ENCODE data around the gene KIF6.

KIF6 gene

GRCh38 chr6:39304951-39305350 lies 420.3 kb downstream of the KIF6 start:
- POLR2A ChIA-PET, result interaction anchor here (0.6 kb wide), 2 partner anchors 40 to 432 kb away, joined by 3 to 4 read pairs; no protein-coding TSS in a partner anchor
- H3K27me3 ChIP-seq (replicated peaks in 2 of 5; ENCODE audit: control insufficient read depth in 4 of 5, insufficient read depth in 5 of 5, low read length in 4 of 5), result no peaks in the 10 kb centered on the region
- DNase-seq, result no peak
- no peak overlapping the region for H3K4me3 ChIP-seq (ENCODE audit: control insufficient read depth in 1 of 7, extremely low read depth in 1 of 7, insufficient read depth in 4 of 7, low read depth in 2 of 7, low read length in 6 of 7)
- CTCF ChIA-PET, result interaction anchor here (0.6 to 10.5 kb wide), 19 partner anchors 9 to 308 kb away, joined by 3 to 251 read pairs (median 4); partner anchors contain the start of gene KCNK17
- peaks cover 0 to 4% (median 0%) of the 10 kb centered on the region in 5 experiments for H3K9me3 ChIP-seq (ENCODE audit: control extremely low read depth in 1 of 5, control insufficient read depth in 4 of 5, insufficient read depth in 2 of 5, low read depth in 1 of 5, low read length in 4 of 5)
- H3K27ac ChIP-seq (ENCODE audit: insufficient read depth in 1 of 2, low read depth in 1 of 2, low read length in 2 of 2, poor library complexity in 1 of 2, severe bottlenecking in 2 of 2), result no peak overlapping the region
- peaks cover 0 to 14% (median 8%) of the 10 kb centered on the region in 4 experiments for H3K4me1 ChIP-seq (ENCODE audit: control extremely low read depth in 1 of 4, control insufficient read depth in 4 of 4, insufficient read depth in 4 of 4, low read length in 3 of 4)
- peaks cover 0 to 8% (median 3%) of the 10 kb centered on the region in 4 experiments for H3K36me3 ChIP-seq (ENCODE audit: control insufficient read depth in 4 of 4, insufficient read depth in 4 of 4, low read length in 3 of 4)

GRCh38 chr6:39303425-39304153 lies 421.6 kb downstream of the KIF6 start:
- peaks cover 0 to 4% (median 0%) of the 10 kb centered on the region in 5 experiments for H3K9me3 ChIP-seq (ENCODE audit: control extremely low read depth in 1 of 5, control insufficient read depth in 4 of 5, insufficient read depth in 2 of 5, low read depth in 1 of 5, low read length in 4 of 5)
- H3K27ac ChIP-seq (ENCODE audit: insufficient read depth in 1 of 2, low read depth in 1 of 2, low read length in 2 of 2, poor library complexity in 1 of 2, severe bottlenecking in 2 of 2), result no peak overlapping the region
- ChIA-PET POLR2A (interaction anchor here (0.8 to 1.0 kb wide), 2 partner anchors 10 to 139 kb away, joined by 4 read pairs; partner anchors contain the start of gene KCNK17), CTCF (interaction anchor here (0.6 to 10.5 kb wide), 35 partner anchors 10 to 328 kb away, joined by 3 to 251 read pairs (median 4); partner anchors contain the start of gene KCNK17)
- H3K27me3 ChIP-seq (replicated peaks in 2 of 5; ENCODE audit: control insufficient read depth in 4 of 5, insufficient read depth in 5 of 5, low read length in 4 of 5), result no peaks in the 10 kb centered on the region
- H3K4me3 ChIP-seq (ENCODE audit: control insufficient read depth in 1 of 7, extremely low read depth in 1 of 7, insufficient read depth in 4 of 7, low read depth in 2 of 7, low read length in 6 of 7), result peak overlapping the region in 1 of 7 experiments; percentile 55
- H3K36me3 ChIP-seq (ENCODE audit: control insufficient read depth in 4 of 4, insufficient read depth in 4 of 4, low read length in 3 of 4), result peaks cover 0 to 3% (median 2%) of the 10 kb centered on the region in 4 experiments
- H3K4me1 ChIP-seq (ENCODE audit: control extremely low read depth in 1 of 4, control insufficient read depth in 4 of 4, insufficient read depth in 4 of 4, low read length in 3 of 4), result peaks cover 0 to 14% (median 7%) of the 10 kb centered on the region in 4 experiments
- no peak for DNase-seq
- 92% methylated on average over 23 of the region's 30 CpGs for WGBS (ENCODE audit: insufficient coverage)

DNA sequence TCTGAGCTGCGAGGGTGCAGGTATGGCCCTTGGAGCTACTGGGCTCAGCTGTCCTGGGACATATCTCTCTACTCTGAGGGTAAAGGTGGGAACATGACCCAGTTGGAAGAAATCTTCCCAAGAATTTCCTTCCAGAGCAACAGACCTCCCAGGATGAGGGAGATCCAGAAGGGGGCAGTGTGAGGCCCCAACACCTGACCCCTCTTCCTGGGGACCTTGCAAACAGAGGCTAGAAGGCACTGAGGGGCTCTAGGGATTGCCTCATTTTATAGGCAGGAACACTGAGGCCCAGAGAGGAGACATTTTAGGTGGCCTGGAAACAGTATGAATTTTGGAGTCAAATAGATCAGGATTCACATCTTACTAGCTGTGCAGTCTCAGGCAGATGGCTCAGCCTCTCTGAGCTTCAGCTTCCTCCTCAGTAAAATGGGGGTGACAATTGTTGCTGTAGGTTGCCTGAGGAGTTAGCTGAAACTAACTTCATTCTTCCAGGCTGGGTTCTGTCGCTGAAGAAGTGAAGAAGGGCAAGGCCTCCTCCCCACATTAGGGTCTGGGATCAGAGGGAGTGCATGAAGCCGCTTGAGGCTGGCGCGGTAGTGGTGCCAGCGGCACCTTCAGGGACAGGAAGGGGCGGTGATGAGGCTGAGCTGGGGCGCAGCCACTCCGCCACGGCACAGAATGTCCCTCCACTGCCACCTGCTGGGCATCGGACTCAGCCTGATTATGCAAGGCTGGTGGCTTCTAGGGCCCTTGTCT lies 422.4 kb downstream of the KIF6 start:
- peaks cover 0 to 3% (median under 1%) of the 10 kb centered on the region in 4 experiments for H3K36me3 ChIP-seq (ENCODE audit: control insufficient read depth in 4 of 4, insufficient read depth in 4 of 4, low read length in 3 of 4)
- ChIA-PET CTCF (interaction anchor here (0.6 to 10.5 kb wide), 33 partner anchors 11 to 1515 kb away, joined by 3 to 251 read pairs (median 4); partner anchors contain the start of gene KCNK17), POLR2A (interaction anchor here (0.8 to 1.0 kb wide), 2 partner anchors 11 to 139 kb away, joined by 4 read pairs; partner anchors contain the start of gene KCNK17)
- no peaks in the 10 kb centered on the region for H3K27me3 ChIP-seq (replicated peaks in 2 of 5; ENCODE audit: control insufficient read depth in 4 of 5, insufficient read depth in 5 of 5, low read length in 4 of 5)
- DNase-seq, result peak; percentile 83 to 90 (median 87)
- 7% methylated on average over 11 of the region's 11 CpGs for WGBS (ENCODE audit: insufficient coverage)
- H3K27ac ChIP-seq (ENCODE audit: insufficient read depth in 1 of 2, low read depth in 1 of 2, low read length in 2 of 2, poor library complexity in 1 of 2, severe bottlenecking in 2 of 2), result no peak overlapping the region
- H3K4me1 ChIP-seq (ENCODE audit: control extremely low read depth in 1 of 4, control insufficient read depth in 4 of 4, insufficient read depth in 4 of 4, low read length in 3 of 4), result peaks cover 0 to 14% (median 7%) of the 10 kb centered on the region in 4 experiments
- peak overlapping the region in 1 of 7 experiments; percentile 55 for H3K4me3 ChIP-seq (ENCODE audit: control insufficient read depth in 1 of 7, extremely low read depth in 1 of 7, insufficient read depth in 4 of 7, low read depth in 2 of 7, low read length in 6 of 7)
- peaks cover 0 to 4% (median 0%) of the 10 kb centered on the region in 5 experiments for H3K9me3 ChIP-seq (ENCODE audit: control extremely low read depth in 1 of 5, control insufficient read depth in 4 of 5, insufficient read depth in 2 of 5, low read depth in 1 of 5, low read length in 4 of 5)

GRCh38 chr6:39302011-39302410 lies 423.2 kb downstream of the KIF6 start:
- DNase-seq, result no peak
- Histone ChIP-seq H3K27me3 (replicated peaks in 2 of 5; ENCODE audit: control insufficient read depth in 4 of 5, insufficient read depth in 5 of 5, low read length in 4 of 5) (no peaks in the 10 kb centered on the region), H3K9me3 (ENCODE audit: control extremely low read depth in 1 of 5, control insufficient read depth in 4 of 5, insufficient read depth in 2 of 5, low read depth in 1 of 5, low read length in 4 of 5) (peaks cover 0 to 4% (median 0%) of the 10 kb centered on the region in 5 experiments), H3K4me3 (ENCODE audit: control insufficient read depth in 1 of 7, extremely low read depth in 1 of 7, insufficient read depth in 4 of 7, low read depth in 2 of 7, low read length in 6 of 7) (no peak overlapping the region), H3K27ac (ENCODE audit: insufficient read depth in 1 of 2, low read depth in 1 of 2, low read length in 2 of 2, poor library complexity in 1 of 2, severe bottlenecking in 2 of 2) (no peak overlapping the region), H3K36me3 (ENCODE audit: control insufficient read depth in 4 of 4, insufficient read depth in 4 of 4, low read length in 3 of 4) (peaks cover 0 to 3% (median under 1%) of the 10 kb centered on the region in 4 experiments), H3K4me1 (ENCODE audit: control extremely low read depth in 1 of 4, control insufficient read depth in 4 of 4, insufficient read depth in 4 of 4, low read length in 3 of 4) (peaks cover 0 to 8% (median 2%) of the 10 kb centered on the region in 4 experiments)
- ChIA-PET POLR2A (no interaction called here), CTCF (interaction anchor here (1.1 to 10.5 kb wide), 18 partner anchors 19 to 308 kb away, joined by 3 to 251 read pairs (median 6); no protein-coding TSS in a partner anchor)
- WGBS (ENCODE audit: insufficient coverage), result 92% methylated on average over 2 of the region's 2 CpGs

GRCh38 chr6:39301606-39302005 lies 423.6 kb downstream of the KIF6 start:
- POLR2A ChIA-PET, result no interaction called here
- H3K4me3 ChIP-seq (ENCODE audit: control insufficient read depth in 1 of 7, extremely low read depth in 1 of 7, insufficient read depth in 4 of 7, low read depth in 2 of 7, low read length in 6 of 7), result no peak overlapping the region

DNA sequence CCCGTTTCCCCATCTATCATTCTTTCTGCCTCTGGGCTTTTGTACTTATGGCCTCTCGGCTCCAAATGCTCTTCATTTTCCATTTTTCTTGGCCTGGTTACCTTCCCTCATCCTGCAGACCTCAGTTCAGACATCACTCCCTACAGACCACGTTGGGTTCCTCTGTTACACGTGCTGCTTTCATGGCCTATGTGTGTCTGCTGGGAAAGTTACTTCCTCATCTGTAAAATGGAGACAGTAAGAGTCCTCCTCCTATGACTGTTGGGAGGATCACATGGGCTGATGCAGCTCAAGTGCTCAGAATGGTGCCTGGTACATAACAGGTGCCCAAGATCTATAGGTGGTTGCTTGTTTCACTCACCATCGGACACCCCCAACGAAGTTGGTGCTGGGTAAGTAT lies 424.5 kb downstream of the KIF6 start:
- peaks cover 0 to 4% (median 0%) of the 10 kb centered on the region in 5 experiments for H3K9me3 ChIP-seq (ENCODE audit: control extremely low read depth in 1 of 5, control insufficient read depth in 4 of 5, insufficient read depth in 2 of 5, low read depth in 1 of 5, low read length in 4 of 5)
- POLR2A ChIA-PET, result interaction anchor here (0.6 kb wide), 1 partner anchor 136 kb away, joined by 3 read pairs; no protein-coding TSS in a partner anchor
- 93% methylated on average over 4 of the region's 6 CpGs for WGBS (ENCODE audit: insufficient coverage)
- H3K27ac ChIP-seq (ENCODE audit: insufficient read depth in 1 of 2, low read depth in 1 of 2, low read length in 2 of 2, poor library complexity in 1 of 2, severe bottlenecking in 2 of 2), result no peak overlapping the region
- H3K4me1 ChIP-seq (ENCODE audit: control extremely low read depth in 1 of 4, control insufficient read depth in 4 of 4, insufficient read depth in 4 of 4, low read length in 3 of 4), result peaks cover 0 to 6% (median 1%) of the 10 kb centered on the region in 4 experiments
- no peak overlapping the region for H3K4me3 ChIP-seq (ENCODE audit: control insufficient read depth in 1 of 7, extremely low read depth in 1 of 7, insufficient read depth in 4 of 7, low read depth in 2 of 7, low read length in 6 of 7)
- H3K36me3 ChIP-seq (ENCODE audit: control insufficient read depth in 4 of 4, insufficient read depth in 4 of 4, low read length in 3 of 4), result peaks cover 0 to 3% (median under 1%) of the 10 kb centered on the region in 4 experiments
- no peaks in the 10 kb centered on the region for H3K27me3 ChIP-seq (replicated peaks in 2 of 5; ENCODE audit: control insufficient read depth in 4 of 5, insufficient read depth in 5 of 5, low read length in 4 of 5)
- CTCF ChIA-PET, result interaction anchor here (0.8 to 10.5 kb wide), 6 partner anchors 9 to 303 kb away, joined by 3 to 251 read pairs (median 3); no protein-coding TSS in a partner anchor
- DNase-seq, result peak in 1 of 3 donors; percentile 59

More at GRCh38 chr6:39301606-39302005, 423.6 kb downstream of the KIF6 start:
- Histone ChIP-seq H3K4me1 (ENCODE audit: control extremely low read depth in 1 of 4, control insufficient read depth in 4 of 4, insufficient read depth in 4 of 4, low read length in 3 of 4) (peaks cover 0 to 6% (median 1%) of the 10 kb centered on the region in 4 experiments), H3K27ac (ENCODE audit: insufficient read depth in 1 of 2, low read depth in 1 of 2, low read length in 2 of 2, poor library complexity in 1 of 2, severe bottlenecking in 2 of 2) (no peak overlapping the region), H3K27me3 (replicated peaks in 2 of 5; ENCODE audit: control insufficient read depth in 4 of 5, insufficient read depth in 5 of 5, low read length in 4 of 5) (no peaks in the 10 kb centered on the region), H3K36me3 (ENCODE audit: control insufficient read depth in 4 of 4, insufficient read depth in 4 of 4, low read length in 3 of 4) (peaks cover 0 to 3% (median under 1%) of the 10 kb centered on the region in 4 experiments), H3K9me3 (ENCODE audit: control extremely low read depth in 1 of 5, control insufficient read depth in 4 of 5, insufficient read depth in 2 of 5, low read depth in 1 of 5, low read length in 4 of 5) (peaks cover 0 to 4% (median 0%) of the 10 kb centered on the region in 5 experiments)
- CTCF ChIA-PET, result interaction anchor here (1.1 to 10.5 kb wide), 8 partner anchors 19 to 304 kb away, joined by 3 to 251 read pairs (median 5); no protein-coding TSS in a partner anchor
- 98% methylated on average over 7 of the region's 7 CpGs for WGBS (ENCODE audit: insufficient coverage)
- DNase-seq, result no peak
